A673 (cell line): Measurements from ENCODE around the gene PRR35. TPM values are rescaled to one million over a fixed set of nuclear protein-coding genes. Genes with fewer than 3 reads are reported as not detected.

Experiments used
- BruUV-seq: library from RNA; stranded (reverse); fragments of 400-500 nt; replicated peaks from 2 replicates; lab custom pipeline; 2021; lab: Mats Ljungman, UMichigan
- CTCF ChIA-PET: fragments of 300-600 bp; sonication (Branson Sonifier 250); formaldehyde crosslinking; loops from one replicate; lab custom pipeline; 2022; ENCODE audit warnings: antibody characterized with exemption; lab: Charles Lee
- POLR2A ChIA-PET: fragments of 300-600 bp; sonication (Branson Sonifier 250); formaldehyde crosslinking; loops from one replicate; lab custom pipeline; 2022; ENCODE audit warnings: antibody characterized with exemption; ENCODE audit not compliant: low non-redundant PET; lab: Charles Lee
- DNase-seq: peaks from one replicate; pipeline ENCODE4 v3.0.0-alpha.2; 2015; ENCODE audit warnings: low spot score
- H3K27ac ChIP-seq: fragments of 200-600 bp; sonication (generic); 2 replicates; pipeline ENCODE4 v1.5.1; 2016; ENCODE audit warnings: mixed run types, low read depth, mild to moderate bottlenecking, mixed read lengths, antibody characterized with exemption, low read length; ENCODE audit not compliant: poor library complexity, severe bottlenecking
- H3K27me3 ChIP-seq: fragments of 200-600 bp; sonication (generic); replicated peaks from 2 replicates; pipeline ENCODE4 v1.6.1; 2017; ENCODE audit warnings: mixed run types, low read depth, mild to moderate bottlenecking, mixed read lengths, antibody characterized with exemption, low read length; ENCODE audit not compliant: insufficient read depth, poor library complexity
- H3K36me3 ChIP-seq: fragments of 200-600 bp; sonication (generic); 2 replicates; pipeline ENCODE4 v1.6.1; 2016; ENCODE audit warnings: mixed run types, mild to moderate bottlenecking, mixed read lengths, antibody characterized with exemption, low read length; ENCODE audit not compliant: insufficient read depth, poor library complexity, severe bottlenecking
- H3K4me1 ChIP-seq: fragments of 200-600 bp; sonication (generic); 2 replicates; pipeline ENCODE4 v1.6.1; 2017; ENCODE audit warnings: mixed run types, mild to moderate bottlenecking, mixed read lengths, antibody characterized with exemption, low read length; ENCODE audit not compliant: insufficient read depth, poor library complexity, severe bottlenecking
- H3K4me3 ChIP-seq: fragments of 200-600 bp; sonication (generic); 2 replicates; pipeline ENCODE4 v1.5.1; 2016; ENCODE audit warnings: low read depth, mixed run types, mild to moderate bottlenecking, mixed read lengths, low read length; ENCODE audit not compliant: poor library complexity, severe bottlenecking
- H3K9me3 ChIP-seq: fragments of 200-600 bp; sonication (generic); 2 replicates; pipeline ENCODE4 v1.6.1; 2016; ENCODE audit warnings: mixed run types, low read depth, mild to moderate bottlenecking, mixed read lengths, antibody characterized with exemption, low read length; ENCODE audit not compliant: poor library complexity, severe bottlenecking
- EZH2 ChIP-seq: fragments of 200-600 bp; sonication (generic); IDR thresholded peaks from 2 replicates; pipeline ENCODE4 v1.6.1; 2017; ENCODE audit warnings: borderline replicate concordance, low read depth, mild to moderate bottlenecking, mixed read lengths, antibody characterized with exemption, low read length; ENCODE audit not compliant: poor library complexity, severe bottlenecking
- intact Hi-C: fragments of 100-400 bp; cut with micrococcal nuclease; formaldehyde crosslinking; loops from one replicate; pipeline ENCODE4 v1.10.0; 2022; ENCODE audit not compliant: unreplicated experiment
- total RNA-seq: library from RNA; stranded (reverse); gene quantifications from 2 replicates; pipeline ENCODE4 v1.2.3, GENCODE V29; 2021
- TF ChIP-seq, protein P1 (sequence below): fragments of 300-800, 200-600 bp; sonication (generic); conservative IDR thresholded peaks from 2 replicates; pipeline ENCODE4 v1.5.1; 2017; ENCODE audit warnings: low read depth, mild to moderate bottlenecking, antibody characterized with exemption, low read length, moderate library complexity, mixed read lengths

PRR35 gene
- total RNA-seq, 1 experiment from 2014 or later: not detected

DNA sequence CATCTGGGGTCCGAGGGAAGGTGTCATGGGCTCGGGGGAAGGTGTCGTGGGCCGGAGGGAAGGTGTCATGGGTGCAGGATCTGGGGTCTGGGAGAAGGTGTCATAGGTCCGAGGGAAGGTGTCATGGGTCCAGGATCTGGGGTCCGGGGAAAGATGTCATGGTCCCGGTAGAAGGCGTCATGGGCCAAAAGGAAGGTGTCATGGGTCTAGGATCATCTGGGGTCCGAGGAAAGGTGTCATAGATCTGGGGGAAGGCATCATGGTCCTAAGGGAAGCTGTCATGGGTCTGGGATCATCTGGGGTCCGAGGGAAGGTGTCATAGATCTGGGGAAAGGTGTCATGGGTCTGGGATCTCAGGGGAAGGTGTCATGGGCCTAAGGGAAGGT lies 30.6 kb downstream of the PRR35 start:
- Histone ChIP-seq H3K27me3 (no peaks in the 10 kb centered on the region), H3K9me3 (no peaks in the 10 kb centered on the region), H3K36me3 (peaks cover under 1% of the 10 kb centered on the region), H3K4me1 (peaks cover 26% of the 10 kb centered on the region), H3K4me3 (peak overlapping the region; percentile 94), H3K27ac (peak overlapping the region; percentile 77)
- intact Hi-C loops: no loop called here
- no peak for TF ChIP-seq EZH2
- TF ChIP-seq, protein P1, sequence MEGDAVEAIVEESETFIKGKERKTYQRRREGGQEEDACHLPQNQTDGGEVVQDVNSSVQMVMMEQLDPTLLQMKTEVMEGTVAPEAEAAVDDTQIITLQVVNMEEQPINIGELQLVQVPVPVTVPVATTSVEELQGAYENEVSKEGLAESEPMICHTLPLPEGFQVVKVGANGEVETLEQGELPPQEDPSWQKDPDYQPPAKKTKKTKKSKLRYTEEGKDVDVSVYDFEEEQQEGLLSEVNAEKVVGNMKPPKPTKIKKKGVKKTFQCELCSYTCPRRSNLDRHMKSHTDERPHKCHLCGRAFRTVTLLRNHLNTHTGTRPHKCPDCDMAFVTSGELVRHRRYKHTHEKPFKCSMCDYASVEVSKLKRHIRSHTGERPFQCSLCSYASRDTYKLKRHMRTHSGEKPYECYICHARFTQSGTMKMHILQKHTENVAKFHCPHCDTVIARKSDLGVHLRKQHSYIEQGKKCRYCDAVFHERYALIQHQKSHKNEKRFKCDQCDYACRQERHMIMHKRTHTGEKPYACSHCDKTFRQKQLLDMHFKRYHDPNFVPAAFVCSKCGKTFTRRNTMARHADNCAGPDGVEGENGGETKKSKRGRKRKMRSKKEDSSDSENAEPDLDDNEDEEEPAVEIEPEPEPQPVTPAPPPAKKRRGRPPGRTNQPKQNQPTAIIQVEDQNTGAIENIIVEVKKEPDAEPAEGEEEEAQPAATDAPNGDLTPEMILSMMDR: no peak
- BruUV-seq: no TSS peak
- ChIA-PET POLR2A (no interaction called here), CTCF (no interaction called here)
- no peak for DNase-seq

DNA sequence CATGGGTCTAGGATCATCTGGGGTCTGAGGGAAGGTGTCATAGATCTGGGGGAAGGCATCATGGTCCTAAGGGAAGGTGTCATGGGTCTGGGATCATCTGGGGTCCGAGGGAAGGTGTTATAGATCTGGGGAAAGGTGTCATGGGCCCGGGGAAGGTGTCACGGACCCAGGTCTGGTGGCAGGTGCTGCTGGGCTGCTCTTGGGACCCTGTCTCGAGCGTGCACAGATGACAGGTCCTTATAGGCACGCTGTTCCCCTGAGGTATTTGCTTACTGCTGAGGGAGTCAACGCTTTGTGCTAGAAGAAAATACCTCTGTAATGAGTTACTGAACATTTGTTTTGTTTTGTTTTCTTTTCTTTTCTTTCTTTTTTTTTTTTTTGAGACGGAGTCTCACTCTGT lies 31.0 kb downstream of the PRR35 start:
- no peaks in the 10 kb centered on the region for H3K27me3 ChIP-seq
- TF ChIP-seq, protein P1: no peak
- no peak for TF ChIP-seq EZH2
- H3K36me3 ChIP-seq: peaks cover 5% of the 10 kb centered on the region
- no TSS peak for BruUV-seq
- no peak for DNase-seq
- no peak overlapping the region for H3K27ac ChIP-seq
- intact Hi-C loops: no loop called here
- ChIA-PET POLR2A (no interaction called here), CTCF (no interaction called here)
- H3K4me3 ChIP-seq: peak overlapping the region; percentile 94
- no peaks in the 10 kb centered on the region for H3K9me3 ChIP-seq
- peaks cover 22% of the 10 kb centered on the region for H3K4me1 ChIP-seq

DNA sequence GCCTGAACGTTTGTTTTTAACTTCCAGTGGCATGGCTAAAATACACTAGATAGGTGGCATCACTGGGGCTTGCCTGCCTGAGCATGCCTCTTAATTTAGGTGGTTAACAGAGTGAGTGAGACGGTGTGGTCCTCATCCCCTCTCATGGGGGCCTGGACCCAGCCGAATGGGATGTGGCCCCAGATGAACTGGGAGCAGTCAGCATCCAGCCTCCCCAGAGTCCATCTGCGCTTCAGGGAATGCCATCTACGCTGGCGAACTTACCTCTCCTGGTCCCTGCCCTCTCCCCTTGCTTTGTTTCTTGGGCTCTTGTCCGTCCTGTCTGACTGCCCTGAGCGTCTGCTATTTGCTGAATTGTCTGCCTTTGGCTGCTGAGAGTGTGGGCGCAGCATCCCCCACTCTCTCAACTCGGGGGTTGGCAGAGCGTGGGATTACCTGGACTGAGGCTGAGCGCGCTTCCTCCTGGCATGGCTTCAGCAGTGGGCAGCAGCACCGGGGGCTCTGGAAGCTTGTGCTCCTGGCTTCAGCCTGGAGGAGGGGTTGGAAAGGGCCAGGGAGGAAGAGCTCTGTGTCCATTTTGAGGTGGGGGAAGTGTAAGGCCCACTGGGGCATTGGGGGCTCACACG lies 31.8 kb downstream of the PRR35 start:
- POLR2A ChIA-PET: no interaction called here
- intact Hi-C loops: no loop called here

More for the DNA sequence above, 31.8 kb downstream of the PRR35 start:
- Histone ChIP-seq H3K27ac (no peak overlapping the region), H3K27me3 (no peaks in the 10 kb centered on the region), H3K4me3 (no peak overlapping the region), H3K4me1 (peaks cover 19% of the 10 kb centered on the region), H3K9me3 (no peaks in the 10 kb centered on the region), H3K36me3 (peaks cover 5% of the 10 kb centered on the region)
- CTCF ChIA-PET: no interaction called here
- TF ChIP-seq, protein P1: no peak
- TF ChIP-seq EZH2: no peak
- no TSS peak for BruUV-seq
- no peak for DNase-seq
